Progenitor cell of endocrine pancreas (in vitro differentiated cells): Measurements from ENCODE around the gene MMP23B. TPM values are rescaled to one million over a fixed set of nuclear protein-coding genes. Genes with fewer than 3 reads are reported as not detected.

ENCODE experiments used
- DNase-seq: peaks from one replicate; pipeline ENCODE4 v3.0.0; 2021; ENCODE audit warnings: low spot score; ENCODE audit not compliant: unreplicated experiment
- H3K27ac Mint-ChIP-seq: 2 replicates; pipeline ENCODE4 v1.8.0; 2021; ENCODE audit warnings: mild to moderate bottlenecking, moderate library complexity, mixed read lengths
- H3K27me3 Mint-ChIP-seq: 2 replicates; pipeline ENCODE4 v1.8.0; 2021; ENCODE audit warnings: mixed read lengths
- H3K36me3 Mint-ChIP-seq: 2 replicates; pipeline ENCODE4 v1.8.0; 2022; ENCODE audit warnings: mixed read lengths; ENCODE audit not compliant: insufficient read depth
- H3K4me1 Mint-ChIP-seq: 2 replicates; pipeline ENCODE4 v1.8.0; 2021; ENCODE audit warnings: low read depth, mixed read lengths
- H3K4me3 Mint-ChIP-seq: 2 replicates; pipeline ENCODE4 v1.8.0; 2021; ENCODE audit warnings: low read depth, mild to moderate bottlenecking, moderate library complexity, mixed read lengths
- H3K9me3 Mint-ChIP-seq: 2 replicates; pipeline ENCODE4 v1.8.0; 2021; ENCODE audit warnings: low read depth, mixed read lengths
- CTCF ChIP-seq: fragments of 200-600 bp; sonication (generic); IDR thresholded peaks from one replicate; pipeline ENCODE4 v1.5.0; 2021; ENCODE audit warnings: antibody characterized with exemption, mild to moderate bottlenecking; ENCODE audit not compliant: unreplicated experiment
- total RNA-seq: library from RNA; stranded (reverse); gene quantifications from 2 replicates; pipeline ENCODE4 v1.2.1, GENCODE V29; 2021

The MMP23B gene
- total RNA-seq, 1 donor from 2014 or later, result 4.4 TPM

GRCh38 chr1:1604374-1605033, 27.5 kb upstream of the MMP23B start:
- TF ChIP-seq CTCF, result no peak
- no peak for DNase-seq
- Mint-ChIP-seq H3K4me1 (no peaks in the 10 kb centered on the region), H3K27me3 (peaks cover 30% of the 10 kb centered on the region), H3K9me3 (no peaks in the 10 kb centered on the region), H3K27ac (no peak overlapping the region), H3K36me3 (no peaks in the 10 kb centered on the region), H3K4me3 (peak overlapping the region; percentile 24)

GRCh38 chr1:1605034-1605591, 26.9 kb upstream of the MMP23B start:
- Mint-ChIP-seq H3K27ac (no peak overlapping the region), H3K9me3 (no peaks in the 10 kb centered on the region), H3K36me3 (no peaks in the 10 kb centered on the region), H3K4me3 (no peak overlapping the region), H3K27me3 (peaks cover 30% of the 10 kb centered on the region), H3K4me1 (no peaks in the 10 kb centered on the region)
- TF ChIP-seq CTCF, result no peak
- no peak for DNase-seq

- no peak for TF ChIP-seq CTCF
- Mint-ChIP-seq H3K4me1 (no peaks in the 10 kb centered on the region), H3K36me3 (no peaks in the 10 kb centered on the region), H3K27me3 (peaks cover 28% of the 10 kb centered on the region), H3K27ac (no peak overlapping the region), H3K4me3 (no peak overlapping the region), H3K9me3 (no peaks in the 10 kb centered on the region)
- DNase-seq, result no peak
These were observed 26.2 kb upstream of the MMP23B start for GRCh38 chr1:1605724-1606123.

GRCh38 chr1:1606232-1606631, 25.7 kb upstream of the MMP23B start:
- Mint-ChIP-seq H3K27ac (no peak overlapping the region), H3K9me3 (no peaks in the 10 kb centered on the region), H3K36me3 (no peaks in the 10 kb centered on the region), H3K4me1 (no peaks in the 10 kb centered on the region), H3K27me3 (peaks cover 27% of the 10 kb centered on the region), H3K4me3 (no peak overlapping the region)
- no peak for DNase-seq
- TF ChIP-seq CTCF, result no peak

- peaks cover under 1% of the 10 kb centered on the region for H3K27me3 Mint-ChIP-seq
- peaks cover 1% of the 10 kb centered on the region for H3K36me3 Mint-ChIP-seq
- no peak overlapping the region for H3K27ac Mint-ChIP-seq
- no peak for DNase-seq
- TF ChIP-seq CTCF, result no peak
- peaks cover 17% of the 10 kb centered on the region for H3K4me1 Mint-ChIP-seq
- H3K9me3 Mint-ChIP-seq, result no peaks in the 10 kb centered on the region
- H3K4me3 Mint-ChIP-seq, result no peak overlapping the region
These were observed 22.0 kb upstream of the MMP23B start for GRCh38 chr1:1609822-1610485.
